GM12874 (cell line): ENCODE data around the gene LRRC19.

ENCODE experiments used
- CTCF ChIP-seq: IDR thresholded peaks from 2 replicates; pipeline ENCODE4 v1.5.1; 2011; ENCODE audit warnings: low read depth, mild to moderate bottlenecking, control low read depth, low read length, moderate library complexity; ENCODE audit not compliant: insufficient read depth

Gene LRRC19

GRCh38 chr9:27005491-27005890 is at the start of gene LRRC19:
Gene LRRC19 (minus strand): TSS chr9:27005672. CDS start chr9:26999694, 5,978 bp downstream.
- TF ChIP-seq CTCF: no peak

- no peak for TF ChIP-seq CTCF
These were observed 49.4 kb upstream of the LRRC19 start for GRCh38 chr9:27054841-27055240.

- no peak for TF ChIP-seq CTCF
These were observed 48.7 kb upstream of the LRRC19 start for GRCh38 chr9:27054125-27054524.

GRCh38 chr9:27053369-27054022 is 48.0 kb upstream of the LRRC19 start:
- TF ChIP-seq CTCF: no peak

- no peak for TF ChIP-seq CTCF
These were observed 41.7 kb upstream of the LRRC19 start for GRCh38 chr9:27047136-27047535.

GRCh38 chr9:27043176-27043575 is 37.7 kb upstream of the LRRC19 start:
- no peak for TF ChIP-seq CTCF

GRCh38 chr9:27042476-27042875 is 37.0 kb upstream of the LRRC19 start:
- TF ChIP-seq CTCF: no peak
